GM19023 (cell line): ENCODE data around the gene EHMT1.
"Not testable (repeated sequence)": the region's sequence is repeated elsewhere in the genome, so short reads cannot be mapped to it uniquely, and the experiment has no call there.

ENCODE experiments used
- ATAC-seq: cut with Tn5 transposase; IDR thresholded peaks from one replicate; pipeline ENCODE4 v1.9.1; 2021; ENCODE audit warnings: mild to moderate bottlenecking, moderate library complexity; ENCODE audit not compliant: unreplicated experiment

Gene EHMT1

GRCh38 chr9:137780031-137780430 is 161.2 kb downstream of the EHMT1 start:
- not testable (repeated sequence) for ATAC-seq

- no peak for ATAC-seq
Observed at GRCh38 chr9:137781906-137782585, 163.2 kb downstream of the EHMT1 start.

GRCh38 chr9:137783521-137783920 is 164.7 kb downstream of the EHMT1 start:
- no peak for ATAC-seq

DNA sequence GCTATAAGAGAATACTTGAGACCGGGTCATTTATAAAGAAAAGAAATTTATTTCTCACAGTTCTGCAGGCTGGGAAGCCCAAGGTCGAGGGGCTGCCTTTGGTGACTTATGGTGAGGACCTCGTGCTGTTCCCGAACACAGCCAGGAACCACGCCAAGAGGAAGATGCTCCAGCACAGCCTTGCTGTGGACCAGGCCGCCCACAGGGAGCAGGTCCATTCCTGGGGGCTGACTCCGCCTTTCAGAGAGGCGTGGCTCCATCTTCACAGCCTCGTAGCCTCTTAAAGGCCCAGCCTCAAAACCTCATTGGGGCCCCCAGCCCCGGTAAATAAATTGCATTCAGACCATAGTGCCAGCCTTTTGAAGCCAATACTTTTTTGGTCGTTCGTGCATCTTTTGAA is 165.2 kb downstream of the EHMT1 start:
- no peak for ATAC-seq

- no peak for ATAC-seq
Observed at GRCh38 chr9:137784641-137785513, 166.1 kb downstream of the EHMT1 start.

- no peak for ATAC-seq
Observed at GRCh38 chr9:137785704-137786161, 166.9 kb downstream of the EHMT1 start.

DNA sequence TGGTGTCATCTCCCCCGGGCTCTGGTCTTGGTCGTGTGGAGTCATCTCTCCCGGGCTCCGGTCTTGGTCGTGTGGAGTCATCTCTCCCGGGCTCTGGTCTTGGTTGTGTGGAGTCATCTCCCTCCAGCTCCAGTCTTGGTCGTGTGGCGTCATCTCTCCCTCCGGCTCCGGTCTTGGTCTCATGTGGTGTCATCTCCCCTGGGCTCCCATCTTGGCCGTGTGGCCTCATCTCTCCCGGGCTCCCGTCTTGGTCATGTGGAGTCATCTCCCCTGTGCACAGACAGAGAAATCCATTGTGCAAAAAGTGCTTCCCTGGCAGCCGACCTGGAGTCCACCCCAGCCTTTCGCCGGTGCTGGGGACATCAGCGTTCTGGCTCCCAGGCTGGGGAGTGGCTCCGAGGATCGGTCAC is 167.7 kb downstream of the EHMT1 start:
- ATAC-seq: no peak

DNA sequence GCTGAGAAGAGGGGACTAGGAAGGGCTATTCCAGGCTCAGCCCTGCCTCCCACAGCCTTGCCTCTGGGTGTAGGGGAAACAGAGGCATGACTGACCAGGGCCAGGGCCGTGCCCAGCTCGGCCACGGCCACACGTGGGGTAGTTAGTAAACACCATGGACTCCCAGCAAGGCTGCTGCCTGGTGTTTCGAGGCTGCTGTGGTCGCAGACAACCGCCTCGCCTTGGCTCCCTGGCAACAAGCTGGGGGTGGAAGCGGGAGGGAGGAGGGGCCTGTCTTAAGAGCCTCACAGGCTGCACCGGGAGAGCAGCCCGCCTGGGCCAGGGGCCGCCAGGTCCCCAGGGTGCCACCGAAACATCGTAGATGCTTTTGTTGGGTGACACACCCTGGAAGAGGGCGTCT is 168.6 kb downstream of the EHMT1 start:
- ATAC-seq: no peak

- no peak for ATAC-seq
Observed at GRCh38 chr9:137787786-137788505, 169.1 kb downstream of the EHMT1 start.

GRCh38 chr9:137788561-137789294 is 169.9 kb downstream of the EHMT1 start:
- no peak for ATAC-seq

GRCh38 chr9:137789295-137789895 is 170.6 kb downstream of the EHMT1 start:
- ATAC-seq: no peak

DNA sequence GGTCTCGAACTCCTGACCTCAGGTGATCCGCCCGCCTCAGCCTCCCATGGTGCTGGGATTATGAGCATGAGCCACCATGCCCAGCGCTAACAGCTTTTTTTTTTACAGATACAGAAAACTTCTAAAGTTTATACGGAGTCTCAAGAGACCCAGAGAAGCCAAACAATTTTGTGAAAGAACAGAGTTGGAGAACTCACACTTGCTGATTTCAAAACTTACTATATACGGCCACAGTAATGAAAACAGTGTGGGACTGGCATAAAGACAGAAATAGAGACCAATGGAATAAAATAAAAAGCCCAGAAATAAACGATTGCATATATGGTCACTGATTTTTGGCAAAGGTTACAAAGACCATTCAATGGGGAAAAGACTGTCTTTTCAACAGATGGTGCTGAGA is 173.1 kb downstream of the EHMT1 start:
- ATAC-seq: no peak

GRCh38 chr9:137793196-137793841 is 174.5 kb downstream of the EHMT1 start:
- no peak for ATAC-seq

DNA sequence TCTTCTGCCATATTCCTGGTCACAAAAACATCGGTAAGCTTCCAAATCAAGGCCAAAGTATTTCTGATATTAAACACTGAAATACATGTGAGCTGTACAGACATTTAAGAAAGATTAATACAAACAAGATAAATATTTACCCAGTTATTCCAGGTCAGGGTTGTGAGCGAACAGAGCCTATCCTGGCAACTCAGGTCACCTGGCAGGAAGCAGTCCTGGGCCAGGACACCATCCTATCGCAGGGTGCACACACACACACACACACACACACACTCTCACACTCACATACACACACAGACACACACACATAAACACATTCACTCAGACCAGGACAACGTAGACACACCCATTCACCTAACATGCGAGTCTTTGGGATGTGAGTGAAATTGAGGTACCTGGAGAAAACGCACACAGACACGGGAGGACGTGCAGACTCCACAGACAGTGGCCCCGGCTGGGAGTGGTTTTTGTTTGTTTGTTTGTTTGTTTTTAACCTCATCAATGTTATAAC is 176.4 kb downstream of the EHMT1 start:
- ATAC-seq: no peak

DNA sequence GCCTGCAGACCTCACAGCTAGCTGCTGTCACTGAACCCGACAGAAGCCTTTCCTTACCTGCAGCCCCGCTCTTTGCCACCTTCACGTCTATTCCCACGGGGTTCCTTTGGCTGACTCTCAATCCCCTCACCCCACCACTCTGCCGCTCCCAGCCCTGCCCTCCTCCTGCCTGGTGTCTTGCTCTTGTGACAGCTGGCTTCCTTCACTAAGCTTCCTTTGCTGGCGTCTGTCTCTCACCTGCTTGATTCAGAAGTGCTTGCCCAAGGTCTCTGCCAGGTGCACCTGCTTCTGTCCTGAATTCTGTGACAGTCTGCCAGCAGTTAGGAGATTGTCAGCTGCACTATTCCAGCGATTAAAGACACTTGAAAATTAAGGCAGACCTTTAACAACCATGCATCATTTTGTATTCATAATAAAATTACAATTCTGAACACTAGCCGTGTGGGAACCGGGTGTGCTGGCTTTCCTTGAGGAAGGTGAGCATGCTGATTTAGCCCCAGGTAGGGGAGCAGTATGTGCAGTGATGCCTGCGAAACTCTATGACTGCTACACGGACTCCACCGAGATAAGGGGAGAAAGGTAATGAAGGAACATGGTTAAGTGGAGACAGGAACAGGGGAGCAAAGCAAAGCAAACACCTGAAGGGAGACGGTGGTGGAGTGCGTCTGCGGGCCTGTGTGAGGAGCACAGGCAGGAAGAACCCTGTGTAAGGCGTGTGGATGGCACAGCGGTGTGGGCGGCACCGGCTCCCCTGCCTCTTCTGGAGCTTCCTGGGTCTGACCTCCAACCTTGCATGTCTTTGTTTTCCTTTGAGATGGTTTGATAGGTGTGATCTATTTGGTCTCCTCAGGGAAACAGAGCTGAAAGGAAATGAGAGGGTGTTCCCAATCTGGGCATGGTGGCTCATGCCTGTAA is 178.7 kb downstream of the EHMT1 start:
- no peak for ATAC-seq

GRCh38 chr9:137798142-137798541 is 179.3 kb downstream of the EHMT1 start:
- no peak for ATAC-seq

- no peak for ATAC-seq
Observed at GRCh38 chr9:137798901-137799629, 180.3 kb downstream of the EHMT1 start.

DNA sequence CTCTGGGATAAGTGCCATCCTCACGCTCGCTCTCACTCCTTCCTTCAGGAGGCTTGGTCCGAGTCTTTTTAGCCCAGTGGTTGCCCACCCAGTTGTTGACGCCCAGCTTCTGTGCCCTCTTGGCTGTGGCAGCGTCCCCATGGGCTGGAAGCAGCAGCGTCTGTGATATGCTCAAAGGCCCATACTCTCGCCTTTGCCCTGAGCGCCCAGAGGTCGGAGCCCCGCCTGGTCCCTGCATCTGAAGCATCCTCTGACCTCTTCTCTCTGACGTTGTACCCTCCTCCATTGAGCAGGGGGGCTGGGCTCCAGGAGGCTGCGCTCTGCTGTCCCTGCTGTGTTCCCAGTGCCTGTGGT is 180.8 kb downstream of the EHMT1 start:
- ATAC-seq: no peak
